GM12878 (cell line): ENCODE data around the gene ICE1. TPM values are rescaled to one million over a fixed set of nuclear protein-coding genes. Genes with fewer than 3 reads are reported as not detected.

ENCODE experiments used
- ATAC-seq: fragments of 200-7000 bp; cut with Tn5 transposase; 3 replicates; pipeline ENCODE4 v1.9.1; 2020; ENCODE audit warnings: mild to moderate bottlenecking, moderate library complexity
- BruUV-seq: library from RNA; stranded (reverse); fragments of 400-500 nt; replicated peaks from 2 replicates; lab custom pipeline; 2021; lab: Mats Ljungman, UMichigan
- CTCF ChIA-PET: fragments of 300-600 bp; sonication (Branson Sonifier 250); formaldehyde crosslinking; extraction: SDS; loops from one replicate; lab custom pipeline; 2021; ENCODE audit warnings: inconsistent platforms; lab: Yijun Ruan, JAX
- POLR2A ChIA-PET: fragments of 350-600 bp; formaldehyde crosslinking; extraction: SDS; loops from one replicate; lab custom pipeline; 2021; ENCODE audit warnings: inconsistent platforms; lab: Charles Lee
- RAD21 ChIA-PET: fragments of 300-600 bp; sonication (Branson Sonifier 250); formaldehyde crosslinking; loops from one replicate; lab custom pipeline; 2023; ENCODE audit warnings: antibody characterized with exemption; ENCODE audit not compliant: unreplicated experiment; lab: Charles Lee
- SMC1A ChIA-PET: fragments of 300-600 bp; sonication (Branson Sonifier 250); formaldehyde crosslinking; loops from one replicate; lab custom pipeline; 2023; ENCODE audit not compliant: unreplicated experiment, uncharacterized antibody; lab: Charles Lee
- DNase-seq: peaks from one replicate; pipeline ENCODE4 v3.0.0-alpha.2; 2011; ENCODE audit warnings: low read depth, low spot score
- FAIRE-seq: peaks from 3 replicates; lab custom pipeline; 2011; peaks lifted over from hg19 to GRCh38; lab: Jason Lieb, UNC
- H2AFZ ChIP-seq: 2 replicates; pipeline ENCODE4 v1.6.0; 2011; ENCODE audit warnings: low read depth, low read length, control low read depth; ENCODE audit not compliant: control insufficient read depth
- H3K27ac ChIP-seq: 2 replicates; pipeline ENCODE4 v1.5.1; 2011; ENCODE audit warnings: control low read depth; ENCODE audit not compliant: control insufficient read depth, insufficient read depth
- H3K27me3 ChIP-seq, 2 experiments: replicated peaks in 1 of 2; 2 replicates each; pipeline versions ENCODE4 v1.6.0 to v1.6.1; 2011; ENCODE audit warnings: low read length in 1 of 2; ENCODE audit not compliant: control insufficient read depth in 2 of 2, insufficient read depth in 2 of 2
- H3K36me3 ChIP-seq, 2 experiments: 2 replicates each; pipeline ENCODE4 v1.5.1; 2011; ENCODE audit warnings: low read length in 1 of 2; ENCODE audit not compliant: control insufficient read depth in 2 of 2, insufficient read depth in 2 of 2
- H3K4me1 ChIP-seq: 2 replicates; pipeline ENCODE4 v1.6.1; 2011; ENCODE audit warnings: mild to moderate bottlenecking, low read length, moderate library complexity, mixed read lengths; ENCODE audit not compliant: control insufficient read depth, insufficient read depth
- H3K4me2 ChIP-seq: 2 replicates; pipeline ENCODE4 v1.6.0; 2011; ENCODE audit warnings: control low read depth; ENCODE audit not compliant: control insufficient read depth, insufficient read depth
- H3K4me3 ChIP-seq: fragments of 200-600 bp; sonication (generic); 2 replicates; pipeline ENCODE4 v1.5.1; 2016
- H3K79me2 ChIP-seq: 2 replicates; pipeline ENCODE4 v1.6.0; 2011; ENCODE audit warnings: low read length; ENCODE audit not compliant: control insufficient read depth, insufficient read depth
- H3K9ac ChIP-seq: 2 replicates; pipeline ENCODE4 v1.8.0; 2011; ENCODE audit warnings: low read length, control low read depth, mixed read lengths; ENCODE audit not compliant: control insufficient read depth, insufficient read depth
- H3K9me3 ChIP-seq: replicated peaks from 3 replicates; pipeline ENCODE4 v1.5.1; 2011; ENCODE audit warnings: mild to moderate bottlenecking, low read length; ENCODE audit not compliant: control insufficient read depth, insufficient read depth
- H4K20me1 ChIP-seq: 2 replicates; pipeline ENCODE4 v1.6.0; 2011; ENCODE audit not compliant: control insufficient read depth, insufficient read depth
- KLF5 ChIP-seq: fragments of 450-650 bp; IDR thresholded peaks from 2 replicates; pipeline ENCODE4 v1.6.1; 2014; ENCODE audit warnings: mild to moderate bottlenecking; ENCODE audit not compliant: partially characterized antibody
- MXI1 ChIP-seq: fragments of 150-350 bp; IDR thresholded peaks from 2 replicates; pipeline ENCODE4 v1.6.1; 2011; ENCODE audit warnings: low read depth, mild to moderate bottlenecking, inconsistent platforms, low read length, improper control_type of control experiment
- MYC ChIP-seq: IDR thresholded peaks from 2 replicates; pipeline ENCODE4 v1.6.1; 2011; ENCODE audit warnings: mild to moderate bottlenecking, low read length, moderate library complexity, inconsistent platforms; ENCODE audit not compliant: insufficient read depth, insufficient replicate concordance, insufficient read length, severe bottlenecking
- SIX5 ChIP-seq: IDR thresholded peaks from 2 replicates; pipeline ENCODE4 v1.6.1; 2011; ENCODE audit warnings: mild to moderate bottlenecking, low read depth, low read length, moderate library complexity; ENCODE audit not compliant: severe bottlenecking
- WGBS: methylation state at CpG from one replicate; pipeline ENCODE4 v1.1.6; 2016; ENCODE audit warnings: low lambda C conversion rate; ENCODE audit not compliant: insufficient replicate concordance, insufficient coverage; ENCODE audit errors: missing lambda C conversion rate; 5-methylcytosine and 5-hydroxymethylcytosine counted together
- in situ Hi-C: fragments of 300-500 bp; cut with MboI; formaldehyde crosslinking; loops from 9 replicates; pipeline ENCODE4 v1.14.3; 2018; ENCODE audit warnings: mixed read lengths
- intact Hi-C: fragments of 100-400 bp; cut with micrococcal nuclease; formaldehyde crosslinking; loops from one replicate; pipeline ENCODE4 v1.14.2; 2022; ENCODE audit not compliant: unreplicated experiment
- polyA plus RNA-seq, 11 experiments: library from polyadenylated mRNA; depleted of rRNA in 4 of 11; unstranded in 6 of 11; stranded (reverse) in 5 of 11; fragments of >200 nt; fragmentation: Nextera tagmentation in 4 of 11; fragmentation: Illumina TruSeq in 1 of 11; extraction: Ambion mirVana in 4 of 11; extraction: Trizol in 1 of 11; gene quantifications; 1 replicate in 1 of 11; 2 replicates in 10 of 11; pipeline versions ENCODE4 v1.2.1 to v1.2.3, GENCODE V29; 2011 to 2016; ENCODE audit warnings: inconsistent platforms in 2 of 11, missing spikeins in 2 of 11, low read depth in 1 of 11
- total RNA-seq, 4 experiments: library from RNA; depleted of rRNA in 3 of 4; stranded (reverse); fragments of >200 nt in 3 of 4; fragmentation: Illumina TruSeq in 1 of 4; extraction: Trizol in 1 of 4; gene quantifications; 2 replicates each; pipeline versions ENCODE4 v1.2.1 to v1.2.3, GENCODE V29; 2013 to 2021
- TF ChIP-seq, protein P1 (sequence below): fragments of 450-650 bp; IDR thresholded peaks from 2 replicates; pipeline ENCODE4 v1.6.1; 2017; ENCODE audit warnings: mild to moderate bottlenecking, low read depth, inconsistent platforms; ENCODE audit not compliant: poor library complexity, severe bottlenecking
- TF ChIP-seq, protein P2 (sequence below): fragments of 450-650 bp; IDR thresholded peaks from 2 replicates; pipeline ENCODE4 v1.6.1; 2016; ENCODE audit warnings: mild to moderate bottlenecking, moderate library complexity, borderline replicate concordance

The ICE1 gene
- total and polyA plus RNA-seq, 10 of the 15 experiments (the other 5 are each of a cell fraction or from before 2014, with no cell fraction given) = 3.8 to 31.4 (median 18.9) TPM

DNA sequence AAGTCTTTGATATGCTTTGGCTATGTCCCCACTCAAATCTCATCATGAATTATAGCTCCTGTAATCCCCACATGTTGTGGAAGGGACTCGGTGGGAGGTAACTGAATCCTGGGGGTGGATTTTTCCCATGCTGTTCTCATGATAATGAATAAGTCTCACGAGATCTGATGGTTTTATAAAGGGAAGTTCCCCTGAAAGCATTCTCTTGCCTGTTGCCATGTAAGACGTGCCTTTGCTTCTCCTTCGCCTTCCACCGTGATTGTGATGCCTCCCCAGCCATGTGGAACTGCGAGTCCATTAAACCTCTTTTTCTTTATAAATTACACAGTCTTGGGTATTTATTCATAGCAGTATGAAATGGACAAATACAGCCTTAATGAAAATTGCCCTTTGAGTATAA is 44.7 kb upstream of the ICE1 start:
- CTCF ChIA-PET = no interaction called here
- POLR2A ChIA-PET = no interaction called here
- ATAC-seq (no peak), DNase-seq (no peak), FAIRE-seq (no peak)
- WGBS = 59% methylated on average over 6 of the region's 6 CpGs
- RAD21 ChIA-PET = no interaction called here
- Histone ChIP-seq H3K9ac (no peak overlapping the region), H3K9me3 (no peaks in the 10 kb centered on the region), H3K4me2 (no peak overlapping the region), H3K4me1 (no peaks in the 10 kb centered on the region), H3K27ac (no peak overlapping the region), H3K4me3 (no peak overlapping the region), H2AFZ (no peak overlapping the region), H3K36me3 (no peaks in the 10 kb centered on the region), H3K79me2 (no peaks in the 10 kb centered on the region), H4K20me1 (no peaks in the 10 kb centered on the region), H3K27me3 (no peaks in the 10 kb centered on the region)
- TF ChIP-seq, protein P1, sequence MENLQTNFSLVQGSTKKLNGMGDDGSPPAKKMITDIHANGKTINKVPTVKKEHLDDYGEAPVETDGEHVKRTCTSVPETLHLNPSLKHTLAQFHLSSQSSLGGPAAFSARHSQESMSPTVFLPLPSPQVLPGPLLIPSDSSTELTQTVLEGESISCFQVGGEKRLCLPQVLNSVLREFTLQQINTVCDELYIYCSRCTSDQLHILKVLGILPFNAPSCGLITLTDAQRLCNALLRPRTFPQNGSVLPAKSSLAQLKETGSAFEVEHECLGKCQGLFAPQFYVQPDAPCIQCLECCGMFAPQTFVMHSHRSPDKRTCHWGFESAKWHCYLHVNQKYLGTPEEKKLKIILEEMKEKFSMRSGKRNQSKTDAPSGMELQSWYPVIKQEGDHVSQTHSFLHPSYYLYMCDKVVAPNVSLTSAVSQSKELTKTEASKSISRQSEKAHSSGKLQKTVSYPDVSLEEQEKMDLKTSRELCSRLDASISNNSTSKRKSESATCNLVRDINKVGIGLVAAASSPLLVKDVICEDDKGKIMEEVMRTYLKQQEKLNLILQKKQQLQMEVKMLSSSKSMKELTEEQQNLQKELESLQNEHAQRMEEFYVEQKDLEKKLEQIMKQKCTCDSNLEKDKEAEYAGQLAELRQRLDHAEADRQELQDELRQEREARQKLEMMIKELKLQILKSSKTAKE = no peak
- TF ChIP-seq, protein P2, sequence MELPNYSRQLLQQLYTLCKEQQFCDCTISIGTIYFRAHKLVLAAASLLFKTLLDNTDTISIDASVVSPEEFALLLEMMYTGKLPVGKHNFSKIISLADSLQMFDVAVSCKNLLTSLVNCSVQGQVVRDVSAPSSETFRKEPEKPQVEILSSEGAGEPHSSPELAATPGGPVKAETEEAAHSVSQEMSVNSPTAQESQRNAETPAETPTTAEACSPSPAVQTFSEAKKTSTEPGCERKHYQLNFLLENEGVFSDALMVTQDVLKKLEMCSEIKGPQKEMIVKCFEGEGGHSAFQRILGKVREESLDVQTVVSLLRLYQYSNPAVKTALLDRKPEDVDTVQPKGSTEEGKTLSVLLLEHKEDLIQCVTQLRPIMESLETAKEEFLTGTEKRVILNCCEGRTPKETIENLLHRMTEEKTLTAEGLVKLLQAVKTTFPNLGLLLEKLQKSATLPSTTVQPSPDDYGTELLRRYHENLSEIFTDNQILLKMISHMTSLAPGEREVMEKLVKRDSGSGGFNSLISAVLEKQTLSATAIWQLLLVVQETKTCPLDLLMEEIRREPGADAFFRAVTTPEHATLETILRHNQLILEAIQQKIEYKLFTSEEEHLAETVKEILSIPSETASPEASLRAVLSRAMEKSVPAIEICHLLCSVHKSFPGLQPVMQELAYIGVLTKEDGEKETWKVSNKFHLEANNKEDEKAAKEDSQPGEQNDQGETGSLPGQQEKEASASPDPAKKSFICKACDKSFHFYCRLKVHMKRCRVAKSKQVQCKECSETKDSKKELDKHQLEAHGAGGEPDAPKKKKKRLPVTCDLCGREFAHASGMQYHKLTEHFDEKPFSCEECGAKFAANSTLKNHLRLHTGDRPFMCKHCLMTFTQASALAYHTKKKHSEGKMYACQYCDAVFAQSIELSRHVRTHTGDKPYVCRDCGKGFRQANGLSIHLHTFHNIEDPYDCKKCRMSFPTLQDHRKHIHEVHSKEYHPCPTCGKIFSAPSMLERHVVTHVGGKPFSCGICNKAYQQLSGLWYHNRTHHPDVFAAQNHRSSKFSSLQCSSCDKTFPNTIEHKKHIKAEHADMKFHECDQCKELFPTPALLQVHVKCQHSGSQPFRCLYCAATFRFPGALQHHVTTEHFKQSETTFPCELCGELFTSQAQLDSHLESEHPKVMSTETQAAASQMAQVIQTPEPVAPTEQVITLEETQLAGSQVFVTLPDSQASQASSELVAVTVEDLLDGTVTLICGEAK = no peak
- no peak for TF ChIP-seq MYC
- TF ChIP-seq KLF5 = no peak
- TF ChIP-seq SIX5 = no peak
- TF ChIP-seq MXI1 = no peak
- in situ Hi-C loops (no loop called here), intact Hi-C loops (no loop called here)
- BruUV-seq = no TSS peak
- SMC1A ChIA-PET = no interaction called here
